K562 (cell line): ENCODE measurements around the gene RND1. TPM values are rescaled to one million over a fixed set of nuclear protein-coding genes. Genes with fewer than 3 reads are reported as not detected.

Experiments used
- ARID3A ChIP-seq: IDR thresholded peaks from 2 replicates; pipeline ENCODE4 v1.6.1; 2012; ENCODE audit warnings: low read depth, low read length, improper control_type of control experiment, borderline replicate concordance
- ATF6 ChIP-seq: sonication (generic); formaldehyde crosslinking; IDR thresholded peaks from 2 replicates; pipeline ENCODE4 v1.4.0; 2020; ENCODE audit warnings: mild to moderate bottlenecking, missing genetic modification reagents
- BDP1 ChIP-seq: IDR thresholded peaks from 3 replicates; pipeline ENCODE4 v1.6.1; 2011; ENCODE audit not compliant: insufficient read length, insufficient read depth
- CBX5 ChIP-seq: IDR thresholded peaks from 2 replicates; pipeline ENCODE4 v1.6.1; 2014; ENCODE audit warnings: low read depth, borderline replicate concordance
- CHAMP1 ChIP-seq: fragments of 450-650 bp; IDR thresholded peaks from 2 replicates; pipeline ENCODE4 v1.6.1; 2016; ENCODE audit warnings: mild to moderate bottlenecking
- CTCF ChIP-seq, 3 experiments: IDR thresholded peaks in 2 of 3; conservative IDR thresholded peaks in 1 of 3; 2 replicates each; pipeline ENCODE4 v1.5.1; 2011 to 2012; ENCODE audit warnings: low read length in 3 of 3, mild to moderate bottlenecking in 3 of 3, control low read depth in 2 of 3, improper control_type of control experiment in 1 of 3, inconsistent platforms in 1 of 3, low read depth in 1 of 3, mixed read lengths in 1 of 3, moderate library complexity in 1 of 3; ENCODE audit not compliant: insufficient read depth in 2 of 3
- E2F6 ChIP-seq, 2 experiments: IDR thresholded peaks; 2 replicates each; pipeline ENCODE4 v1.6.1; 2011; ENCODE audit warnings: borderline replicate concordance in 1 of 2, control low read depth in 1 of 2, low read depth in 1 of 2, low read length in 1 of 2, mild to moderate bottlenecking in 1 of 2, mixed read lengths in 1 of 2, moderate library complexity in 1 of 2; ENCODE audit not compliant: insufficient read depth in 1 of 2, insufficient read length in 1 of 2, poor library complexity in 1 of 2, severe bottlenecking in 1 of 2; ENCODE audit errors: extremely low read depth in 1 of 2
- GATAD2A ChIP-seq: fragments of 450-650 bp; IDR thresholded peaks from 2 replicates; pipeline ENCODE4 v1.6.1; 2017
- HIVEP1 ChIP-seq: fragments of 250-450 bp; sonication (Bioruptor Pico); IDR thresholded peaks from 2 replicates; pipeline ENCODE4 v1.4.0; 2020; ENCODE audit warnings: mild to moderate bottlenecking
- NCOA2 ChIP-seq, 2 experiments: fragments of 450-650 bp; IDR thresholded peaks; 2 replicates each; pipeline ENCODE4 v1.6.1; 2018; ENCODE audit warnings: mild to moderate bottlenecking in 2 of 2, moderate library complexity in 1 of 2; ENCODE audit not compliant: partially characterized antibody in 2 of 2
- SMARCC2 ChIP-seq: fragments of 450-650 bp; IDR thresholded peaks from 2 replicates; pipeline ENCODE4 v1.6.1; 2017; ENCODE audit warnings: antibody characterized with exemption, moderate library complexity, mild to moderate bottlenecking, low read depth
- TCF15 ChIP-seq: fragments of 250-450 bp; sonication (Bioruptor Pico); IDR thresholded peaks from 2 replicates; pipeline ENCODE4 v1.8.0; 2022; ENCODE audit warnings: moderate library complexity, mild to moderate bottlenecking, inconsistent platforms
- TRIM24 ChIP-seq, 2 experiments: fragments of 450-650 bp; IDR thresholded peaks; 2 replicates each; pipeline ENCODE4 v1.6.1; 2016
- YBX1 ChIP-seq: fragments of 450-650 bp; IDR thresholded peaks from 2 replicates; pipeline ENCODE4 v1.7.1; 2016; ENCODE audit warnings: mild to moderate bottlenecking
- ZBTB17 ChIP-seq: fragments of 450-650 bp; formaldehyde crosslinking; IDR thresholded peaks from 2 replicates; pipeline ENCODE4 v1.4.0; 2020; ENCODE audit warnings: mild to moderate bottlenecking
- ZKSCAN1 ChIP-seq: fragments of 150-350 bp; IDR thresholded peaks from 2 replicates; pipeline ENCODE4 v1.6.1; 2016; ENCODE audit warnings: low read depth, low read length
- polyA plus RNA-seq, 8 experiments: library from polyadenylated mRNA; depleted of rRNA in 4 of 8; stranded (reverse) in 5 of 8; unstranded in 3 of 8; fragments of >200 nt; fragmentation: Nextera tagmentation in 2 of 8; fragmentation: Illumina TruSeq in 1 of 8; extraction: Ambion mirVana in 2 of 8; extraction: Trizol in 1 of 8; gene quantifications; 2 replicates each; pipeline versions ENCODE4 v1.2.1 to v1.2.3, GENCODE V29; 2011 to 2014; ENCODE audit warnings: inconsistent platforms in 1 of 8, missing spikeins in 1 of 8
- total RNA-seq, 7 experiments: library from RNA; depleted of rRNA in 6 of 7; stranded (reverse); fragments of >200 nt in 6 of 7; fragmentation: Illumina TruSeq in 2 of 7; extraction: Trizol in 2 of 7; gene quantifications; 2 replicates each; pipeline versions ENCODE4 v1.2.1 to v1.2.3, GENCODE V29; 2011 to 2021; ENCODE audit warnings: low replicate concordance in 1 of 7

RND1 gene
- total and polyA plus RNA-seq, 9 of the 15 experiments (the other 6 are each of a cell fraction or from before 2014, with no cell fraction given): 0.18 to 0.78 (median 0.58) TPM; not detected in 2

- no peak for TF ChIP-seq CBX5
- no peak for TF ChIP-seq NCOA2 (IDR thresholded peaks at IDR 0.05; ENCODE audit: partially characterized antibody in 2 of 2)
- TF ChIP-seq BDP1: no peak
- TF ChIP-seq SMARCC2: 0 out of 2 replicates have a peak, but pooled peaks have one; percentile 35
- TF ChIP-seq TCF15 (CRISPR knock-in tag): no peak
- no peak; the same call in 1 of the 2 replicates for TF ChIP-seq GATAD2A
- no peak for TF ChIP-seq YBX1
- TF ChIP-seq ARID3A: no peak
- peak; percentile 45 to 91 for TF ChIP-seq E2F6 (IDR thresholded peaks at IDR 0.05; ENCODE audit: borderline replicate concordance in 1 of 2, extremely low read depth in 1 of 2, insufficient read depth in 1 of 2, insufficient read length in 1 of 2, low read depth in 1 of 2, low read length in 1 of 2, poor library complexity in 1 of 2, severe bottlenecking in 1 of 2)
- TF ChIP-seq CHAMP1: no peak
- TF ChIP-seq ZKSCAN1: peak; percentile 51; the same call in 1 of the 2 replicates
- TF ChIP-seq CTCF (IDR thresholded peaks at IDR 0.05 in 2 of 3, conservative IDR thresholded peaks at IDR 0.05 in 1 of 3; ENCODE audit: insufficient read depth in 2 of 3, low read depth in 1 of 3, low read length in 3 of 3): peak; percentile 99 to 100 (median 100)
- 0 out of 2 replicates have a peak, but pooled peaks have one; percentile 73 for TF ChIP-seq ATF6
- peak; percentile 44; the same call in 1 of the 2 replicates for TF ChIP-seq ZBTB17 (CRISPR knock-in tag)
- no peak for TF ChIP-seq HIVEP1 (CRISPR knock-in tag)
- peak in 1 of 2 experiments; percentile 32; a peak in 1 of 4 replicates for TF ChIP-seq TRIM24 (IDR thresholded peaks at IDR 0.05)
Observed at GRCh38 chr12:48814262-48815125, 51.2 kb downstream of the RND1 start (continued).
